Parathyroid adenoma (tissue), 2 donors: ENCODE measurements around the gene SP5.

Experiments used
- H2AFZ ChIP-seq: fragments of 300-600 bp; sonication (generic); one replicate; pipeline ENCODE4 v1.7.0; 2017; ENCODE audit warnings: antibody characterized with exemption, mild to moderate bottlenecking
- H3K27ac ChIP-seq: fragments of 300-600 bp; sonication (generic); one replicate; pipeline ENCODE4 v1.7.0; 2017
- H3K27me3 ChIP-seq: fragments of 300-600 bp; sonication (generic); one replicate; pipeline ENCODE4 v1.7.0; 2017; ENCODE audit warnings: low read length; ENCODE audit not compliant: control insufficient read depth, insufficient read depth
- H3K36me3 ChIP-seq: fragments of 300-600 bp; sonication (generic); one replicate; pipeline ENCODE4 v1.7.0; 2017; ENCODE audit warnings: low read length; ENCODE audit not compliant: control insufficient read depth, insufficient read depth
- H3K4me1 ChIP-seq: fragments of 300-600 bp; sonication (generic); one replicate; pipeline ENCODE4 v1.7.0; 2017; ENCODE audit warnings: control low read depth
- H3K4me2 ChIP-seq: fragments of 300-600 bp; sonication (generic); one replicate; pipeline ENCODE4 v1.7.0; 2017; ENCODE audit warnings: low read length
- H3K4me3 ChIP-seq: fragments of 300-600 bp; sonication (generic); one replicate; pipeline ENCODE4 v1.7.0; 2017; ENCODE audit warnings: low read depth, low read length
- H3K79me2 ChIP-seq: fragments of 300-600 bp; sonication (generic); one replicate; pipeline ENCODE4 v1.7.0; 2017; ENCODE audit warnings: control low read depth
- H3K9ac ChIP-seq: fragments of 300-600 bp; sonication (generic); one replicate; pipeline ENCODE4 v1.7.0; 2017; ENCODE audit warnings: mild to moderate bottlenecking
- H3K9me3 ChIP-seq: fragments of 300-600 bp; sonication (generic); one replicate; pipeline ENCODE4 v1.7.0; 2017; ENCODE audit warnings: low read length; ENCODE audit not compliant: control insufficient read depth
- CTCF ChIP-seq: fragments of 300-600 bp; sonication (generic); IDR thresholded peaks from one replicate; pipeline ENCODE4 v1.7.0; 2017; ENCODE audit warnings: antibody characterized with exemption, mild to moderate bottlenecking
- donor health status: primary hyperparathyroidism.

SP5 gene

GRCh38 chr2:170717991-170718589, 3.0 kb downstream of the SP5 start:
- Histone ChIP-seq H3K9me3 (no peaks in the 10 kb centered on the region), H3K27ac (no peak overlapping the region), H3K79me2 (no peaks in the 10 kb centered on the region), H3K4me3 (no peak overlapping the region), H2AFZ (no peak overlapping the region), H3K9ac (no peak overlapping the region), H3K4me1 (no peaks in the 10 kb centered on the region), H3K27me3 (no peaks in the 10 kb centered on the region), H3K4me2 (no peak overlapping the region), H3K36me3 (no peaks in the 10 kb centered on the region)
- TF ChIP-seq CTCF: no peak

- H3K27me3 ChIP-seq: no peaks in the 10 kb centered on the region
- no peaks in the 10 kb centered on the region for H3K9me3 ChIP-seq
- TF ChIP-seq CTCF: no peak
These were observed 4.7 kb downstream of the SP5 start for GRCh38 chr2:170719810-170720209.

GRCh38 chr2:170721678-170722077, 6.5 kb downstream of the SP5 start:
- TF ChIP-seq CTCF: no peak

More at GRCh38 chr2:170719810-170720209, 4.7 kb downstream of the SP5 start:
- H3K4me3 ChIP-seq: no peak overlapping the region
- H2AFZ ChIP-seq: no peak overlapping the region
- H3K27ac ChIP-seq: no peak overlapping the region
- no peak overlapping the region for H3K9ac ChIP-seq
- no peaks in the 10 kb centered on the region for H3K79me2 ChIP-seq
- H3K4me1 ChIP-seq: no peaks in the 10 kb centered on the region
- no peak overlapping the region for H3K4me2 ChIP-seq
- no peaks in the 10 kb centered on the region for H3K36me3 ChIP-seq

GRCh38 chr2:170722301-170722700, 7.2 kb downstream of the SP5 start:
- Histone ChIP-seq H3K79me2 (no peaks in the 10 kb centered on the region), H3K9ac (no peak overlapping the region), H3K4me3 (no peak overlapping the region), H2AFZ (no peak overlapping the region), H3K4me1 (no peaks in the 10 kb centered on the region), H3K9me3 (no peaks in the 10 kb centered on the region), H3K27ac (no peak overlapping the region), H3K36me3 (no peaks in the 10 kb centered on the region), H3K4me2 (no peak overlapping the region), H3K27me3 (no peaks in the 10 kb centered on the region)
- no peak for TF ChIP-seq CTCF

More at GRCh38 chr2:170721678-170722077, 6.5 kb downstream of the SP5 start:
- Histone ChIP-seq H3K9ac (no peak overlapping the region), H3K27me3 (no peaks in the 10 kb centered on the region), H3K4me1 (no peaks in the 10 kb centered on the region), H3K9me3 (no peaks in the 10 kb centered on the region), H3K4me2 (no peak overlapping the region), H3K27ac (no peak overlapping the region), H3K36me3 (no peaks in the 10 kb centered on the region), H2AFZ (no peak overlapping the region), H3K4me3 (no peak overlapping the region), H3K79me2 (no peaks in the 10 kb centered on the region)

- Histone ChIP-seq H3K4me2 (no peak overlapping the region), H2AFZ (no peak overlapping the region), H3K4me1 (no peaks in the 10 kb centered on the region), H3K79me2 (no peaks in the 10 kb centered on the region), H3K27me3 (no peaks in the 10 kb centered on the region), H3K9ac (no peak overlapping the region), H3K27ac (no peak overlapping the region), H3K9me3 (no peaks in the 10 kb centered on the region), H3K4me3 (no peak overlapping the region), H3K36me3 (no peaks in the 10 kb centered on the region)
- TF ChIP-seq CTCF: no peak
These were observed 8.4 kb downstream of the SP5 start for GRCh38 chr2:170723446-170723958.
